ENCODE measurements around the gene PIM3.
A peak's percentile ranks its signal among the peaks of the same experiment; 100 is the strongest.

PIM3 gene

DNA sequence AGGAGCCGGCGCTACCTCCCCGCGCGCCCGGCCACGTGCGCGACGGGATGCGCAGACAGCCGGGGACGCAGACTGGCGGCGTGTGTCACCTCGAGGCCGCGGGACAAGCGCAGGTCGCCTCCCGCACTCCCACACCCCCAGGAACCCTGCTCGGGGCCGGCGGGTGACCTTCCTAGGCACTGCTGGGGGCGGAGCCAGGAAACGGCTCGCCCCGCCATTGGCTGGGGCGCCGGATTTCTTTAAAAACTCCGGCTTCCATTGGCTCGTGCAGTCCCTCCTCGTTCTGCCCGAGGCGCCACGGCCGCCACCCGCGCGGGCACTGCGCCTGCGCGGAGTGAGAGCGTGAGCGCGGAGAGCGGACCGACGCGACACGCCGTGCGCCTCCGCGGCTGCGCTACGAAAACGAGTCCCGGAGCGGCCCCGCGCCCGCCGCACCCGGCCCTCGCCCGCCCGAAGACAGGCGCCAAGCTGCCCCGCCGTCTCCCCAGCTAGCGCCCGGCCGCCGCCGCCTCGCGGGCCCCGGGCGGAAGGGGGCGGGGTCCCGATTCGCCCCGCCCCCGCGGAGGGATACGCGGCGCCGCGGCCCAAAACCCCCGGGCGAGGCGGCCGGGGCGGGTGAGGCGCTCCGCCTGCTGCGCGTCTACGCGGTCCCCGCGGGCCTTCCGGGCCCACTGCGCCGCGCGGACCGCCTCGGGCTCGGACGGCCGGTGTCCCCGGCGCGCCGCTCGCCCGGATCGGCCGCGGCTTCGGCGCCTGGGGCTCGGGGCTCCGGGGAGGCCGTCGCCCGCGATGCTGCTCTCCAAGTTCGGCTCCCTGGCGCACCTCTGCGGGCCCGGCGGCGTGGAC, at the start of gene PIM3:
Gene PIM3, plus strand, starts transcription at position 614 of the 846 bp plus-strand sequence. Its CDS starts 176 bp downstream, at position 790.
- POLR2A ChIA-PET = interaction anchor here (1.1 to 3.8 kb wide), 4 partner anchors 8 to 70 kb away, joined by 3 to 21 read pairs (median 4); no protein-coding TSS in a partner anchor

DNA sequence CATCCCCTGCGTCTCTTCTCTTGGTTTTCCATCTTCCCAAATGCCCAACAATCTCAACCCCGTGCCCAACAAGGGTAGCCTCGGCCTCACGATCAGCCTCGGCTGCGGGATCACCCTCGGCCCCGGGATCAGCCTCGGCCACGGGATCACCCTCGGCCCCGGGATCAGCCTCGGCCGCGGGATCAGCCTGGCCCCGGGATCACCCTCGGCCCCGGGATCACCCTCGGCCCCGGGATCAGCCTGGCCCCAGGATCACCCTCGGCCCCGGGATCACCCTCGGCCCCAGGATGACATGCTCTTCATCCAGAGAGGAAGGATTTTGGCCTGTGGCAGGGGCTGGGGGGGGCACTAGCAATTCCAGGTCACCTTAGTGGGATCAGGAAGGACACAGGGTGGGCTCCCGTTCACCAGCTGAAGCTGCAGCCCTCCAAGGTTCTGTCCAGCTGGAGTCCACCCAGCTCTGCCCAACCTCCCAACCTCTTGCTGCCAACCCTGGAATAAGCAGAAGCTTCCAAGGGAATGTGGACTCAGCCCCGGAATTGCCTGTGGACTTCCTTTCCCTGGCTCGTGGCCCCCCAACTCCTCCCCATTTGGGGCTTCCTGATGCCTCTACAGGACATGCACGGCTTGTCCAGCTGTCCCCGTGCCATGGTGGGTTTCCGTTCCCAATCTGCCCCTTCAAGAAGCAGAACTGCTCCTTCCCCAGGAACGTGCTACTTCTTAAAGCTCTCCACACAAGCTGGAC, 48.5 kb upstream of the PIM3 start:
- TF ChIP-seq, protein P1, sequence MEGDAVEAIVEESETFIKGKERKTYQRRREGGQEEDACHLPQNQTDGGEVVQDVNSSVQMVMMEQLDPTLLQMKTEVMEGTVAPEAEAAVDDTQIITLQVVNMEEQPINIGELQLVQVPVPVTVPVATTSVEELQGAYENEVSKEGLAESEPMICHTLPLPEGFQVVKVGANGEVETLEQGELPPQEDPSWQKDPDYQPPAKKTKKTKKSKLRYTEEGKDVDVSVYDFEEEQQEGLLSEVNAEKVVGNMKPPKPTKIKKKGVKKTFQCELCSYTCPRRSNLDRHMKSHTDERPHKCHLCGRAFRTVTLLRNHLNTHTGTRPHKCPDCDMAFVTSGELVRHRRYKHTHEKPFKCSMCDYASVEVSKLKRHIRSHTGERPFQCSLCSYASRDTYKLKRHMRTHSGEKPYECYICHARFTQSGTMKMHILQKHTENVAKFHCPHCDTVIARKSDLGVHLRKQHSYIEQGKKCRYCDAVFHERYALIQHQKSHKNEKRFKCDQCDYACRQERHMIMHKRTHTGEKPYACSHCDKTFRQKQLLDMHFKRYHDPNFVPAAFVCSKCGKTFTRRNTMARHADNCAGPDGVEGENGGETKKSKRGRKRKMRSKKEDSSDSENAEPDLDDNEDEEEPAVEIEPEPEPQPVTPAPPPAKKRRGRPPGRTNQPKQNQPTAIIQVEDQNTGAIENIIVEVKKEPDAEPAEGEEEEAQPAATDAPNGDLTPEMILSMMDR (IDR thresholded peaks at IDR 0.05; ENCODE audit: insufficient read depth, low read length, missing control alignments) = no peak
- ChIA-PET CTCF (no interaction called here), POLR2A (interaction anchor here (0.7 kb wide), 1 partner anchor 14 kb away, joined by 3 read pairs; no protein-coding TSS in a partner anchor)
- DNase-seq (ENCODE audit: low read depth, low spot score) = no peak
- H3K4me3 ChIP-seq (ENCODE audit: low read depth, low read length) = no peak overlapping the region

More for the DNA sequence above, at the start of gene PIM3:
- peak within 1 kb of the TSS; percentile 79 for H3K4me3 ChIP-seq (ENCODE audit: low read depth, low read length)
- TF ChIP-seq, protein P1 (IDR thresholded peaks at IDR 0.05; ENCODE audit: insufficient read depth, low read length, missing control alignments) = no peak
- CTCF ChIA-PET = no interaction called here
- DNase-seq (ENCODE audit: low read depth, low spot score) = peak; percentile 52

DNA sequence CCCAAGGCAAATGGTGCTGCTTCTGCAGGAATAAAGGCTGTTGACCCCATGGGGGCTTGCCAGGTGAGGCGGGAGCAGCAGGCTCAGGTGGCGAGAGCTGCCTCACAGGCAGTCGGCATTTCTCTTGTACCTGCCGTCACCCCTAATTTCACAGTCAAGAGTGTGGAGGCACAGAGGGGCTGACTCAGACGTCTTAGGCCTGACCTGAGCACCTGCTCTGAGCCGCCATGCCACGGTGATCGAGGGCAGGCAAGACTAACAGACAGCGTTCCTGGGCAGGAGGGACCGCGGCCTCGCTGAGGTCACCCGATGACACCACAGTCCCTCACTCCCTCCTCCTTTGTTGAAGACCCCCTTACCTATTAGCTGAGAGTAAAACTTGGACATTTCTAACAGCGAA, 47.5 kb upstream of the PIM3 start:
- ChIA-PET POLR2A (no interaction called here), CTCF (no interaction called here)
- TF ChIP-seq, protein P1 (IDR thresholded peaks at IDR 0.05; ENCODE audit: insufficient read depth, low read length, missing control alignments) = no peak
- DNase-seq (ENCODE audit: low read depth, low spot score) = no peak
- H3K4me3 ChIP-seq (ENCODE audit: low read depth, low read length) = no peak overlapping the region

DNA sequence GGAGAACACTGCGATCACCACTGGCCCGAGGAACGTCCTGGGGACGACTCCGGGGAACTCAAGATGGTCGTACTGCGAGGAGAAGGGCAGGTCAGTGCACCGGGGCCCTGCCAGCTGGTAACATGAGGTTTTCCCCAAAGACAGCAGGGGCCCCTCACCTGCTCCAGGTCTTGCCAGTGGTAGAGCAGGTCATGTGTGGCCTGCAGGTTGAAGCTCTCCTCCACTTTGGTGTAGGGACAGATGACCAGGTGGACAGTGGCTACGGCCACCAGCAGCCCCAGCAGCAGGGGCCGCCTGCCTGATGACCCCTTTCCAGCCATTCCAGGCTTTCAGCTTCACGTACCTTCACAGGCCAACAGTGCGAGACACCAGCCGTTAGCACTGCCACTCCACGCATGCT, 47.1 kb upstream of the PIM3 start:
- POLR2A ChIA-PET = no interaction called here
- TF ChIP-seq, protein P1 (IDR thresholded peaks at IDR 0.05; ENCODE audit: insufficient read depth, low read length, missing control alignments) = no peak
- CTCF ChIA-PET = interaction anchor here (1.5 kb wide), 1 partner anchor 117 kb away, joined by 5 read pairs; no protein-coding TSS in a partner anchor
- no peak for DNase-seq (ENCODE audit: low read depth, low spot score)
- H3K4me3 ChIP-seq (ENCODE audit: low read depth, low read length) = no peak overlapping the region

DNA sequence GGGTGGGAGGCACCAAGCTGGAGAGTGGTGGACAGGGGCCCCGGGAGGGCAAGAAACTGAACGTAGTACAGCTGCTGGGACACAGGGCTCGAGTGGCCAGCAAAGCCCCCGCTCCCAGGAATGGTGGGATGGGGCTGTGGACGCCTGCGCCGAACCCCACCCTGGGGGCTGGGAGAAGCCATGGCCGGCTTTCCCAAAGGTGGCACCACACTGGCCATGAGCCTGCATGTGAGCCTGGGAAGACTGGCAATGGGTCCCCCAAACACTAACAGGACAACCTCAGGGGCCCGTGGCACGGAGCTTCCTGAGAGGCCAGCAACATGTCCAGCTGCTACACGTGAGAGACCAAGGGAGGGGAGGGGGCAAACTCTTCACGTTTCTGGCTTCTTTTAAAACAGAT, 46.3 kb upstream of the PIM3 start:
- H3K4me3 ChIP-seq (ENCODE audit: low read depth, low read length) = no peak overlapping the region
- POLR2A ChIA-PET = no interaction called here
- DNase-seq (ENCODE audit: low read depth, low spot score) = no peak
- TF ChIP-seq, protein P1 (IDR thresholded peaks at IDR 0.05; ENCODE audit: insufficient read depth, low read length, missing control alignments) = no peak
- CTCF ChIA-PET = interaction anchor here (1.5 kb wide), 1 partner anchor 116 kb away, joined by 5 read pairs; no protein-coding TSS in a partner anchor

DNA sequence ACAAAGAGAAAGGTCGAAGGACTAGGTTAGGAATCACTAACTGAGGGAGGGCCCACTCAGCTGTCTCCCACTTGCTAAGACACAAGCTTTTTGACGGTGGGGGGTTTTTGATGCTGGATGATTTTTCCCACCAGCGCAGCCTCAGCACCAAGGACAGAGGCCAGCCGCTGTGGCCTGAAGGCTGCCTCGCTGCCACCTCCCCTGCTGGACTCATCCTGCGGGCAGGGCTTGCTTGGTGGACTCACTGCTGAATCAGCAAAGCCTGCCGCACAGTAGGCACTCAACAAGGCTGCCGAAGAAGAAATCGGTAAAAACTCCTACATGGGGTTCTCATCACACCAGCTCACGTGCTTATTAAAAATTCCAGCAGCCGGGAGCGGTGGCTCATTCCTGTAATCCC, 45.0 kb upstream of the PIM3 start:
- H3K4me3 ChIP-seq (ENCODE audit: low read depth, low read length) = no peak overlapping the region
- TF ChIP-seq, protein P1 (IDR thresholded peaks at IDR 0.05; ENCODE audit: insufficient read depth, low read length, missing control alignments) = no peak
- no peak for DNase-seq (ENCODE audit: low read depth, low spot score)
- ChIA-PET CTCF (no interaction called here), POLR2A (no interaction called here)
